NCI-H2171 (cell line): ENCODE measurements around the gene ARFGAP3.

Experiments used
- DNase-seq: peaks from one replicate; lab custom pipeline; 2025; lab: John Stamatoyannopoulos, UW

Gene ARFGAP3

GRCh38 chr22:42883970-42884369 is 26.9 kb upstream of the ARFGAP3 start:
- no peak for DNase-seq

GRCh38 chr22:42883121-42883520 is 26.0 kb upstream of the ARFGAP3 start:
- DNase-seq, result no peak

DNA sequence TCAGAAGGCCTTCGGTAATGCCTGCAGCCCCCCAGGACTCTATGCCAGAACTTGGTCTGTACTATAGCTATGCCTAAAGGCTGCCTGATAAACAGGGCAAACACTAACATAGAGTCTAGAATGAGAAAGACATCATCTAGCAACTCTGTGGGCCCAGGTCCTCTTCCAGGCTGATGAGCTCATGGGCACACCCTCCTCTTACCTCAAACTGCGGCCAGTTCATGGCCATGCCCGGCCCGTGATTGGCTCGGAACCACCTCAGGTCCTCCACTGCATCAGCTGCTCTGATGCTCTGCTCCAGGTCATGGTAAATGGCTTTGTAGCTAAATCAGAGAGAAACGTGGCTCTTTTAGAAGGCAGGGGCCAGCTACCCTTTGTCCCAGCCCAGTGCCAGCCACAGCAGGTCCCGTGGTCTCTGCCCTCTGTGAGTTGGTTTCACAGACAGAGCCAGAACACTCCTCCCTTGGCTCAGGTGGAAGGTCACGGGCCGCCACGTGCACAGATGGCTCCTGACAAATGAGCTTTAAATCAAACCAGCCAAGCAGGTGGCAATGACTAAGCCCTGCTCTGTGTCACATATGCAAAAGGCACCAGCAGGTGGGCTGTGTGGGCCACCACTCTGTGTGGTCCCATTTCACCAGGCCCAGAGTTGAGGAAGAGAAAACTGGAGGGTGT is 25.0 kb upstream of the ARFGAP3 start:
- no peak for DNase-seq

DNA sequence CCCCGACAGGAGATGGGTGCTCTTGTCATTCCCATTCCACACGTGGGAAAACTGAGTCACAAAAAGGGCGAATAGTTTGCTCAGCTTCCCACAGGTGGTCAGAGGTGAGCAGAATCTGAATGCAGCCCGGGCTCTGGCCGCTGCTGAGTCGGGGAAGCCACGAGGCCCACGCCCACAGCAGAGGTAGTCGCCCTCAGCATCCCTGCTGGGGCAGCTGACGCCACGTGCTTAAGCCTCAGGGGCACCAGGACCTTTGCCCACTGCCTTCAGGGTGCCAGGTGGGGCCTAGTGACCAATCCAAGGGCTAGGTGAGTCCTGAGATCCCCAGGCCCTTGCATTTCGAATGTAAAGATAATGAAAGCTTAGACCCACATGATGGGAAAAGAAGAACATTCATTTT is 24.2 kb upstream of the ARFGAP3 start:
- no peak for DNase-seq

GRCh38 chr22:42880815-42881214 is 23.7 kb upstream of the ARFGAP3 start:
- DNase-seq, result no peak

DNA sequence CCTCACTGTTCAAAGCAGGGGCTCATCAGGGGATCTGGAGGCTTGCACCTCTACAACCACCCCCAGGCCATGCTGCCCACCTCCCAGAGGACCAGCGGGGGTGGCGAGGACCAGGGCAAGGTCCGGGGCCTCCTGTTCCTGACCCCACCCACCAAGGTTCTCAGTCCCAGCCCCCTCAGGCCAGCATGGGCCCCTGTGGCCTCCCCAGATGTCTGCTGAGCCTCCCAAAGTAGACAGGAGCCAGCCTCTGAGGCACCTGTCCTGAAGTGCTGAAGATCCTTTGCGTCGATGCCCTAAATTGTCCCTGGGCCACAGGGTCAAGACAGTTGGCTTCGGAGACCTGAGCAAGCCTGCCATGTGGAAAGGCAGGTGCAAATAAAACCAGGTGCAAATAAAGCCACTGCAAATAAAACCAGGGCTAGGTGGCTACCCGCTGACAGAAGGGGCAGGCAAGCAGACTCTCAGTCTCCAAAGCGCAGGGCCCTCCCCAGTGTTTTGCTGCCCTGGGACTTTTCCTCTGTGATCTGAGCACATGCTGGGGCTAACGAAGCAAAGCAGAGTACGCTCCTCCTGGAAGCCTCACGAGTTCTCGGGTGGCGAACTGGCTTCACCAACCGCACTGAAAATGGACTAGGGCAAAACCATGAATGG is 22.4 kb upstream of the ARFGAP3 start:
- no peak for DNase-seq

- DNase-seq, result no peak
Measured at GRCh38 chr22:42878561-42879305, 21.7 kb upstream of the ARFGAP3 start.

- DNase-seq, result no peak
Measured at GRCh38 chr22:42877597-42878340, 20.7 kb upstream of the ARFGAP3 start.

DNA sequence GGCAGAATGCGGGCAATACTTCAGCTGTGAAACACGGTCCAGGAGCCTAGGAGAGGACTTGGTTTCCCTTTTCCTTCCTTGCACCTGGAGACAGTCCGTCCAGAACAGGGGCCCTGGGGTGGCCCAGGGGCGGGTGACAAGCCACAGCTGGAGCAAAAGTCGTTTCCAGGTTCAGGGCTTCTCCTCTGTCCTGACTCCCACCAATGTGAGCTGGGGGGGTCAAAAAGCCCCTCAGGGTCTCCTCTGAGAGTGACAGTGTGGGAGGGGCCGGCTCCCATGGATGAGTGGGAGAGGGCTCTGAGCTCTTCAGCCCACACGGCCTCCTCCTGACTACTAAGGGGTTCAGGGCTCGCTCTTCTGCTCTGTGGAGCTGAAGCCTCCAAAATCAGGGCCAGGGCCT is 20.1 kb upstream of the ARFGAP3 start:
- DNase-seq, result no peak

GRCh38 chr22:42876041-42876440 is 19.0 kb upstream of the ARFGAP3 start:
- DNase-seq, result no peak

DNA sequence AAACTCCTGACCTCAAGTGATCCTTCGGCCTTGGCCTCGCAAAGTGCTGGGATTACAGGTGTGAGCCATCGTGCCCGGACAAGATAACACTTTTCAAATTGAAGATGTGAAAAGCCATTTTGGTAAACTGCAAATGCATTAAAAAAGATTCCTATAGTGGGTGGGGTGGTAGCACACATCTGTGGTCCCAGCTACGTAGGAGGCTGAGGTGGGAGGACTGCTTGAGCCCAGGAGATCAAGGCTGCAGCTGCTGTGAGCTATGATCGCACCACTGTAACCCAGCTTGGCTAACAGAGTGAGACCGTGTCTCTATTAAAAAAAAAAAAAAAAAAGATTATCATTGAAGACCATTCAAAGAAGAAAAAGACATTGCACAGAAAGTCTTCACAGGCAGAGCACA is 16.9 kb upstream of the ARFGAP3 start:
- no peak for DNase-seq

DNA sequence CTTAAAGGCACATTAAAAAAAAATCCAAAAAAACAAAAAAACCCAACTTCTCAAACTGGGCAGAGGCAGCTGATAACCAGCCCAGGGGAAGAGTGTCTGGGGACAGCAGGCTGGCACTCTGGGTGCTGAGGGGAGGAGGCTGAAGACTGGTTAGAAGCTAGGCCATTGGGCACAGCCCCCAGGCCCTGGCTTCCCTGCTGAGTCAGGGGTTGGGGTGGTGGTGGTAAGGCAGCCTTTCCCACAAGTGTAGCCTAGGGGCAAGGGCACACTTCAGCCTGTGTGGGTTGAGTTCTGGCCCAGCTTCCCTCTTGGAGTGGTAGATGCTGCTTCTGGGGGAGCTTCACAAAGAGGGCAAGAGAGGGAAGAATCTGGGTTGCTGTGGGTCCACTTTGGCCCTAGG is 16.3 kb upstream of the ARFGAP3 start:
- DNase-seq, result no peak

- DNase-seq, result no peak
Measured at GRCh38 chr22:42872821-42873220, 15.7 kb upstream of the ARFGAP3 start.

GRCh38 chr22:42871146-42872050 is 14.3 kb upstream of the ARFGAP3 start:
- DNase-seq, result no peak

GRCh38 chr22:42869888-42870480 is 12.9 kb upstream of the ARFGAP3 start:
- no peak for DNase-seq

DNA sequence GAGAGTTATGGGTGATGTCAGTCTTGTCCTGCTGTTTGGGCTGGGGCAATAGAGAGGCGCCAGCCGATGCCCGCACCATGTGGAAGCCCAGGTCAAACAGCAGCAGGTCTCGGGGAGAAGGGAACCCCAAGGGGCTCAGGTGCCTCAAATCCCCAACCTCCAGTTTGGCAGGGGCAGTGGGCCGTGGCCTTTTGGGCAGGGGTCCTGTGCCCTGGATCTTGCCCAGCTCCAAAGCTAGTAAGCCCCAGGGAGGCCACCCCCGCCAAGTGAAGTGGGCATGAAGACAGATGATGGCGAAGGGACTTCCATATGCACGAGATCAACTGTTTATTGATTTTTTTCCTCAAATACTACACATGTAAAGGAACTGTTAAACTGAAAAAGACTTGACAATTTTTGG is 12.4 kb upstream of the ARFGAP3 start:
- DNase-seq, result no peak

DNA sequence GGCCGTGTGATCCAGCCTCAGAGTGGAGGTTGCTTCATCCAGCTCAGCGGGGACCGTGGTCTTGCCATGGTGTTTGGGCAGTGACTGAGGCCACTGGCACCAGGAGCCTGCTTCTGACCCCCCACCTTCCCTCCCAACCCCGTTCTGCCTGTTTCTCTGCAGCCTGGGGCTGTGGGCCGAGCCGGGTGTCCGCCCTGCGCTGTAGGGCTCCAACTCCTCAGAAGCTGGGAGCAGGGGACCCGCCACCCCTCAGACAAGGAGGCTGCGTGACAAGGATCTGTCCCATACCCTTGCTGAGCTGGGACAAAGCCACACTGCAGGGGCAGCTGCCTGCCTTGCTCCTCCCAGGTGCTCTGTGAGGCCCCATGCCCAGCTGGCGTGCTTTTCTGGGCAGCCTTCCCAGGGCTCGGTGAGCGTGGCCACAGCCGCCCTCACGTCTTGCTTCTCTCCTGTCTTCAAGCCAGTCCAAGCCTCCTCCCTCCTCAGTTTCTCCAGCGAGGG is 11.7 kb upstream of the ARFGAP3 start:
- DNase-seq, result peak; percentile 60

- DNase-seq, result no peak
Measured at GRCh38 chr22:42866100-42866499, 9.0 kb upstream of the ARFGAP3 start.

GRCh38 chr22:42865536-42865935 is 8.5 kb upstream of the ARFGAP3 start:
- no peak for DNase-seq

DNA sequence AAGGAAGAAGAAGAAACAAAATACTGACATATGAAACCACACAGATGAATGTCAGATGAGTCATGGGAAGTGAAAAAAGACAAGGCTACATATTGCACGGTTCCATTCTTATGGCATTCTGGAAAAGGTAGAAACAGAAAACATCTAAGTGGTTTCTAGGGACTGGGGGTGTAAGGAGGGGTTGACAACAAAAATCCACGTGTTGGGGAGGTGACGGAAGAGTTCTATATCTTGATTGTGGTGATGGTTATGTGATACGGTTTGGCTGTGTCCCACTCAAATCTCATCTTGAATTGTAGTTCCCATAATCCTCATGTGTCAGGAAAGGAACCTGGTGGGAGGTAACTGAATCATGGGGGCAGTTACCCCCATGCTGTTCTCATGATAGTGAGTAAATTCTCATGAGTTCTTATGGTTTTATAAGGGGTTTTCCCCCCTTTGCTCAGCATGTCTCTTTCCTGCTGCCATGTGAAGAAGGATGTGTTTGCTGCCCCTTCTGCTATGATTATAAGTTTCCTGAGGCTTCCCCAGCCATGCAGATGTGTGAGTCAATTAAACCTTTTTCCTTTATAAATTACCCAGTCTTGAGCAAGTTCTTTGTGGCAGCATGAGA is 6.4 kb upstream of the ARFGAP3 start:
- no peak for DNase-seq
